ENCODE measurements around the gene KRT33A.
A peak's percentile ranks its signal among the peaks of the same experiment; 100 is the strongest.

Gene KRT33A

DNA sequence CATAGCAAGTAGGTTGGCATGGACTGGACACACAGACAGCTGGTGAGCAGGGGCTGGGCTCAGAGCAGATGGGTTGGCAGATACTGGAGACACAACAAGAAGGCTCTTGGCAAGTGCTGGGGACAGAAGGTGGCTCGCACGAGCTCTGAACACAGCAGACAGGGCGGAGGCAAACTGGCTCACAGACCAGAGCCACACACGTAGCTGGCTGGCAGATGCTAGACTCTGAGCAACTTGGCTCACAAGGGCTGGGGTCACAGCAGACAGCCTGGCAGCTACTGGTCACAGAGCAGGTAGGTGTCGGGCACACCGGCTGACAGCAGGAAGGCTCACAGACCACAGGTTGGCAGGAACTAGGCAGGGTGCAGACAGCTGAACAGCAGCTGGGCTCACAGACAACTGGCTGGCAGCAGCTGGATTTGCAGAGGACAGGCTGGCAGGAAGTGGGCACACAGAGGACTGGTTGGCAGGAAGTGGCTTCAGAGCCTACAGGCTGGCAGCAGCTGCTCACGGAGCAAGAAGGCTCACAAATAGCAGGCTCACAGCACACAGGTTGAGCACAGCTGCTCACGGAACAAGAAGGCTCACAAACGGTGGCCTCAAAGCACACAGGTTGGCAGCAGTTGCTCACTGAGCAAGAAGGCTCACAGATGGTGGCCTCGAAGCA is 42.2 kb downstream of the KRT33A start:
- DNase-seq = peak; percentile 96
- H3K9me2 ChIP-seq (replicated peaks; ENCODE audit: insufficient read depth, low read length) = no peaks in the 10 kb centered on the region
- H3K27ac ChIP-seq (ENCODE audit: low read length) = peak overlapping the region; percentile 93
- H3K79me2 ChIP-seq (ENCODE audit: low read length) = no peaks in the 10 kb centered on the region
- H3K4me1 ChIP-seq (ENCODE audit: low read length) = peaks cover 16% of the 10 kb centered on the region
- peak overlapping the region; percentile 94 for H3K4me2 ChIP-seq (ENCODE audit: low read depth, low read length)
- H4K20me1 ChIP-seq (ENCODE audit: insufficient read depth, low read length) = no peaks in the 10 kb centered on the region
- no peaks in the 10 kb centered on the region for H3K27me3 ChIP-seq (replicated peaks; ENCODE audit: insufficient read depth, low read length)
- no peaks in the 10 kb centered on the region for H3K36me3 ChIP-seq (replicated peaks; ENCODE audit: insufficient read depth, low read length)
- peak overlapping the region; percentile 86 for H2AFZ ChIP-seq (ENCODE audit: low read length)
- H3K9me3 ChIP-seq (replicated peaks; ENCODE audit: insufficient read depth, low read length) = no peaks in the 10 kb centered on the region
- H3F3A ChIP-seq (ENCODE audit: insufficient read depth, low read length) = peaks cover 17% of the 10 kb centered on the region
- no peak for TF ChIP-seq EZH2phosphoT487 (IDR thresholded peaks at IDR 0.05; ENCODE audit: low read length)
- no peak for TF ChIP-seq EZH2 (optimal IDR thresholded peaks at IDR 0.05; ENCODE audit: low read depth, low read length)
- TF ChIP-seq, protein P1, sequence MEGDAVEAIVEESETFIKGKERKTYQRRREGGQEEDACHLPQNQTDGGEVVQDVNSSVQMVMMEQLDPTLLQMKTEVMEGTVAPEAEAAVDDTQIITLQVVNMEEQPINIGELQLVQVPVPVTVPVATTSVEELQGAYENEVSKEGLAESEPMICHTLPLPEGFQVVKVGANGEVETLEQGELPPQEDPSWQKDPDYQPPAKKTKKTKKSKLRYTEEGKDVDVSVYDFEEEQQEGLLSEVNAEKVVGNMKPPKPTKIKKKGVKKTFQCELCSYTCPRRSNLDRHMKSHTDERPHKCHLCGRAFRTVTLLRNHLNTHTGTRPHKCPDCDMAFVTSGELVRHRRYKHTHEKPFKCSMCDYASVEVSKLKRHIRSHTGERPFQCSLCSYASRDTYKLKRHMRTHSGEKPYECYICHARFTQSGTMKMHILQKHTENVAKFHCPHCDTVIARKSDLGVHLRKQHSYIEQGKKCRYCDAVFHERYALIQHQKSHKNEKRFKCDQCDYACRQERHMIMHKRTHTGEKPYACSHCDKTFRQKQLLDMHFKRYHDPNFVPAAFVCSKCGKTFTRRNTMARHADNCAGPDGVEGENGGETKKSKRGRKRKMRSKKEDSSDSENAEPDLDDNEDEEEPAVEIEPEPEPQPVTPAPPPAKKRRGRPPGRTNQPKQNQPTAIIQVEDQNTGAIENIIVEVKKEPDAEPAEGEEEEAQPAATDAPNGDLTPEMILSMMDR (IDR thresholded peaks at IDR 0.05; ENCODE audit: low read length) = no peak
- H3K9ac ChIP-seq (ENCODE audit: low read length) = peak overlapping the region; percentile 64
- H3K4me3 ChIP-seq (ENCODE audit: low read length) = peak overlapping the region; percentile 45

DNA sequence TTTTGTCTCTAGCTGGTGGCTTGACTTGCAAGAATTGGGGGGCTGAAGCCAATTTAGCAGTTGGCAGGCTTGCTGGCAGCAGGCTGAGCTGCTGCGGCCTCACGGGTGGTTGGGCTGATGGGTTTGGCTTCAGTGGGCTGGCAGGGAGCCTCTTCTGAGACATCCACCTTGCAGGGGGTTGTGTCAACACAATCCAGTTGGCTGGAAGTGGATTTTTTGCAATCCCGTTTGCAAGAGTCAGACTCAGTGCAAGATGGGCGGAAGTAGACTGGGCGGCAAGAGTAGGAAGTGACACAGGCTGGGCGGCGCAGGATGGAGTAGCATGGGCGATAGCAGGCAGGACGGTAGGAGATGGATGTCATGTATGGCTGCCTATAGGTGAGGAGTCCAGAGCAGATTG is 43.0 kb downstream of the KRT33A start:
- no peaks in the 10 kb centered on the region for H3K27me3 ChIP-seq (replicated peaks; ENCODE audit: insufficient read depth, low read length)
- H3K27ac ChIP-seq (ENCODE audit: low read length) = peak overlapping the region; percentile 93
- H3K9me3 ChIP-seq (replicated peaks; ENCODE audit: insufficient read depth, low read length) = no peaks in the 10 kb centered on the region
- H3K9ac ChIP-seq (ENCODE audit: low read length) = no peak overlapping the region
- no peaks in the 10 kb centered on the region for H3K36me3 ChIP-seq (replicated peaks; ENCODE audit: insufficient read depth, low read length)
- no peaks in the 10 kb centered on the region for H3K9me2 ChIP-seq (replicated peaks; ENCODE audit: insufficient read depth, low read length)
- H2AFZ ChIP-seq (ENCODE audit: low read length) = no peak overlapping the region
- H3K79me2 ChIP-seq (ENCODE audit: low read length) = no peaks in the 10 kb centered on the region
- no peak for DNase-seq
- peaks cover 17% of the 10 kb centered on the region for H3F3A ChIP-seq (ENCODE audit: insufficient read depth, low read length)
- no peaks in the 10 kb centered on the region for H4K20me1 ChIP-seq (ENCODE audit: insufficient read depth, low read length)
- peaks cover 16% of the 10 kb centered on the region for H3K4me1 ChIP-seq (ENCODE audit: low read length)
- H3K4me3 ChIP-seq (ENCODE audit: low read length) = no peak overlapping the region
- TF ChIP-seq EZH2phosphoT487 (IDR thresholded peaks at IDR 0.05; ENCODE audit: low read length) (no peak), EZH2 (optimal IDR thresholded peaks at IDR 0.05; ENCODE audit: low read depth, low read length) (no peak)
- TF ChIP-seq, protein P1 (IDR thresholded peaks at IDR 0.05; ENCODE audit: low read length) = no peak
- 0 out of 2 replicates have a peak overlapping the region, but pooled peaks have one; percentile 94 for H3K4me2 ChIP-seq (ENCODE audit: low read depth, low read length)

DNA sequence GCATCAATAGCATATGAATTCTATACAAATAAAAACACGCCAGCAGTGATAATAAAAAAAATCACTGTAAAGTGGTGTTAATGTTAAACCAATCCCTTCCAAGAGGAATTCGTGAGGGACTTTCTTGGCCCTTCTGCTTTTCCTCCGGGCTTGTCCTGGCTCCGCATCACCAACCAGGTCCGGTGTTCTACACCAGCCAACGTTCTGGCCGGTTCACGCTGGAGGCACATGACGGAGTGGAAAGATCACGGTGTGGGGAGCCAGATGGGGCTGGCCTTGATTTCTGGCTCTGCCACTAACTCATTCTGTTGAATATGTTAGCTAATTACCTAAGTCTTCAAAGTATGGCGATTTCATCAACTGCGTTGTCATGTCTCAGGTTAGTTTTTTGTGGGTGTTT is 46.5 kb downstream of the KRT33A start:
- no peaks in the 10 kb centered on the region for H3K27me3 ChIP-seq (replicated peaks; ENCODE audit: insufficient read depth, low read length)
- no peak for DNase-seq
- H3K9ac ChIP-seq (ENCODE audit: low read length) = no peak overlapping the region
- no peaks in the 10 kb centered on the region for H3K36me3 ChIP-seq (replicated peaks; ENCODE audit: insufficient read depth, low read length)
- H3K4me3 ChIP-seq (ENCODE audit: low read length) = no peak overlapping the region
- H3F3A ChIP-seq (ENCODE audit: insufficient read depth, low read length) = peaks cover 11% of the 10 kb centered on the region
- H4K20me1 ChIP-seq (ENCODE audit: insufficient read depth, low read length) = no peaks in the 10 kb centered on the region
- H3K79me2 ChIP-seq (ENCODE audit: low read length) = no peaks in the 10 kb centered on the region
- H3K27ac ChIP-seq (ENCODE audit: low read length) = no peak overlapping the region
- no peaks in the 10 kb centered on the region for H3K9me3 ChIP-seq (replicated peaks; ENCODE audit: insufficient read depth, low read length)
- H3K4me2 ChIP-seq (ENCODE audit: low read depth, low read length) = no peak overlapping the region
- no peaks in the 10 kb centered on the region for H3K9me2 ChIP-seq (replicated peaks; ENCODE audit: insufficient read depth, low read length)
- no peak for TF ChIP-seq EZH2phosphoT487 (IDR thresholded peaks at IDR 0.05; ENCODE audit: low read length)
- TF ChIP-seq, protein P1 (IDR thresholded peaks at IDR 0.05; ENCODE audit: low read length) = no peak
- no peak for TF ChIP-seq EZH2 (optimal IDR thresholded peaks at IDR 0.05; ENCODE audit: low read depth, low read length)
- peaks cover 20% of the 10 kb centered on the region for H3K4me1 ChIP-seq (ENCODE audit: low read length)
- H2AFZ ChIP-seq (ENCODE audit: low read length) = no peak overlapping the region

Data from MM.1S (cell line).